ENCODE measurements around the gene HACE1.

DNA sequence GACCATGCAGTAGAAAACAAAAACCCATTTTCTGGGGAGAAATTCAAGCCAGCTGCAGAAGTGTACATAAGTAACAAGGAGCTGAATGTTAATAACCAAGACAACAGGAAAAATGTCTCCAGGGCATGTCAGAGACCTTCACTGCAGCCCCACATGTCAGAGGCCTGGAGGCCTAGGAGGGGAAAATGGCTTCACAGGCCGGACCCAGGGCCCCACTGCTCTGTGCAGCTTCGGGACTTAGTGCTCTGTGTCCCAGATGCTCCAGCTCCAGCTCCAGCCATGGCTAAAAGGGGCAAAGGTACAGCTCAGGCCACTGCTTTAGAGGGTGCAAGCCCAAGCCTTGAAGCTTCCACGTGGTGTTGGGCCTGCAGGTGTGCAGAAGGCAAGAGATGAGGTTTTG lies 43.6 kb downstream of the HACE1 start:
- TF ChIP-seq CTCF (IDR thresholded peaks at IDR 0.05), result no peak
- TF ChIP-seq POLR2A (IDR thresholded peaks at IDR 0.05), result no peak
